ENCODE results near the gene MAP1LC3B. TPM values are rescaled to one million over a fixed set of nuclear protein-coding genes. Genes with fewer than 3 reads are reported as not detected.

Gene MAP1LC3B
- total RNA-seq, 1 experiment from 2014 or later: 74.7 TPM

DNA sequence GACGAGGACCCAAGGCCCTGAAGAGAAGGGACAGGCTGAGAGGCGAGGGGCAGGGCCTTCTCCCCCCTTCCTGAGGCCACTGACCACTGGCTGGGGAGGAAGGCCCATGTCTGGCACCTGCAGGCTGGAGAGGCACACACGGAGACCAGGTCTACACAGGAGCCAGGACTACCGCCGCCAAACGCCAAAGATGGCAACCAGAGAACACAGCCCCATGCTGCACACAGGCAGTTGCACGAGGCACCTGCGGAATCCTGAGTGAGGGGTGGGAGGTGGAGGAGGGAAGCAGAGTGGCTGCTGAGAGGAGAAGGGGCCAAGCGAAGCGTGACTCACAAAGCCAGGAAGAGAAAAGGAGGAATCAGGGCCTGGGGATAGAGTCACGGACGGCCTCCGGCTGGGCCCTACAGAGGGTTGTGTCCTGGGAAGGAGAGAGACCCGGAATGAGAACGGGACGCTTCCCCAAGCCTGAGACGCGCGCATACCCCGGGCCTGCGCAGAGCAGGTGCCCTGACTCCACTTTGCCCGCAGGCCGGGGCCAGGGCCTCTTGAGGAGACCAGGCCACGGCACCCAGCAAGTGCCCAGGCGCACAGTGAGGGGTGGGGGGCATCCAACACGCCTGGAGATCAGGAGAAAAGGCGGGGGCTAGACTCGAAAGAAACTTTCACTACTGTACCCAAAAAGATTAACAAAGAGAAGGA, 46.3 kb upstream of the MAP1LC3B start:
- Histone ChIP-seq H3K4me3 (ENCODE audit: low read depth, low read length, poor library complexity, severe bottlenecking) (no peak overlapping the region), H3K4me1 (ENCODE audit: insufficient read depth, low read length, poor library complexity, severe bottlenecking) (peaks cover 7% of the 10 kb centered on the region), H3K27ac (ENCODE audit: low read depth, low read length, poor library complexity, severe bottlenecking) (peak overlapping the region; percentile 59), H3K27me3 (replicated peaks; ENCODE audit: insufficient read depth, low read depth, low read length, poor library complexity) (no peaks in the 10 kb centered on the region), H3K36me3 (ENCODE audit: insufficient read depth, low read length, poor library complexity, severe bottlenecking) (peaks cover 4% of the 10 kb centered on the region), H3K9me3 (ENCODE audit: low read depth, low read length, poor library complexity, severe bottlenecking) (no peaks in the 10 kb centered on the region)
- intact Hi-C loops (cut with micrococcal nuclease; ENCODE audit: unreplicated experiment): no loop called here
- TF ChIP-seq CTCF (conservative IDR thresholded peaks at IDR 0.05; ENCODE audit: low read depth, low read length) (no peak), EZH2 (IDR thresholded peaks at IDR 0.05; ENCODE audit: borderline replicate concordance, low read depth, low read length, poor library complexity, severe bottlenecking) (no peak)
- BruUV-seq (replicated peaks): no TSS peak
- POLR2A ChIA-PET (ENCODE audit: low non-redundant PET): no interaction called here
- DNase-seq (ENCODE audit: low spot score): no peak
- CTCF ChIA-PET: no interaction called here

DNA sequence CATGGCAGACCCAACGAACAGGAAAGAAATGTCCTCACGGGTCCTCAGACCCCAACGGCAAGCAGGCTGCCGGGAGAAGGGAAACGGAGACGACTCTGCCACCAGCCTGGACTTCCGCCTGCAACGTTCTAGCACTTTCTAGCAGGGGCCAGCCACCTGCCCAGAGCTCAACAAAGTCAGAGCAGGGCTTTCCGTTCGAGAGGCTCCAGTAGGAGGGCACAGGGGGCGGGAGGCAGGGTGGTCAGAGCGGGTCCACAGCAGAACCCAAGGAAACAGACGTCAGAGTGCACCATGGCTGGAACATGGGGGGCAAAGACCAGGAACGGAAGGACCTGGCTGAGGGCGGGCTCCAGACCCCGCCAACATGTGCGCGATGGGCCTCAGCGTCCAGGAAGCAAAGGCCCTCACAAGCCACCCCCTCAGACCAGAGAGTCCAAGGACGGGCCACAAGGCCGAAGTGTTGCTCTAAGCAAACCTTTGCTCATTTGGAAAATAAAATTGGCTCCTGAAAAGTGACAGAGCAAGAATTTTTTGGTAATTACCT, 45.5 kb upstream of the MAP1LC3B start:
- no peak for DNase-seq (ENCODE audit: low spot score)
- H3K4me3 ChIP-seq (ENCODE audit: low read depth, low read length, poor library complexity, severe bottlenecking): no peak overlapping the region
- peaks cover 4% of the 10 kb centered on the region for H3K36me3 ChIP-seq (ENCODE audit: insufficient read depth, low read length, poor library complexity, severe bottlenecking)
- H3K27ac ChIP-seq (ENCODE audit: low read depth, low read length, poor library complexity, severe bottlenecking): no peak overlapping the region
- no peaks in the 10 kb centered on the region for H3K9me3 ChIP-seq (ENCODE audit: low read depth, low read length, poor library complexity, severe bottlenecking)
- ChIA-PET POLR2A (ENCODE audit: low non-redundant PET) (no interaction called here), CTCF (no interaction called here)
- H3K4me1 ChIP-seq (ENCODE audit: insufficient read depth, low read length, poor library complexity, severe bottlenecking): peaks cover 7% of the 10 kb centered on the region
- BruUV-seq (replicated peaks): no TSS peak
- no peaks in the 10 kb centered on the region for H3K27me3 ChIP-seq (replicated peaks; ENCODE audit: insufficient read depth, low read depth, low read length, poor library complexity)
- TF ChIP-seq CTCF (conservative IDR thresholded peaks at IDR 0.05; ENCODE audit: low read depth, low read length) (no peak), EZH2 (IDR thresholded peaks at IDR 0.05; ENCODE audit: borderline replicate concordance, low read depth, low read length, poor library complexity, severe bottlenecking) (no peak)
- intact Hi-C loops (cut with micrococcal nuclease; ENCODE audit: unreplicated experiment): no loop called here

DNA sequence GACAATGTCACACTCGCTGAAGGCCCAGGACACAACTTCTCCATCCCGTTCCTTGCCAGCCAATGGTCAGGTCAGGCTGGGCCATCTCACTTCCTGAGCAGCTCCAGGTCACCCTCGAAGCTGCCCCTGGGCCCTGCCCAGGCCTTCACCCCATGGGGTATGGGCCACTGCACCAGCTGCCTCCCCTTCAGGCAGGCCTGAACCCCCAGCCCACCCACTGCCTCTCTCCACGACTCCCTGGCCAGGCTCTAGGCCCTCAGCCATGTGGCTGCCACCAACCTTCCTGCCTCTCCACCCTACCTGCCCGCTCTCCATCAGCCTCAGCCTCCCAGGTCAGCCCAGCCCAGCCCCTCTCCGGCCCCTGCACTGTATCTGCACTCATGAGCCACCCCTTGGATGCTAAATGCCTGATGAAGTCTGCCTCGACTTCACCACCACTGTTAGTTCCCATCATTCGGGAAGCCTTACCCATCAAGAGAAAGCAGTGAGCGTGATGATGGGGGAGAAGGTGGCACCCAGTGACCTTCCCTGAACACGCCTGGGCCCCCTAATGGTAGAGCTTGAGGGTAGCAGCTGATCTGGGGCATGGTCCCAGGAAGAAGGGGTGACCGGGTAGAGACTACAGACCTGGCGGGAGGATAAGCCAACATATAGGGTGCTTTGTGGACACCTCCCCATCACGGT, 44.1 kb upstream of the MAP1LC3B start:
- ChIA-PET CTCF (no interaction called here), POLR2A (ENCODE audit: low non-redundant PET) (no interaction called here)
- intact Hi-C loops (cut with micrococcal nuclease; ENCODE audit: unreplicated experiment): no loop called here
- Histone ChIP-seq H3K4me3 (ENCODE audit: low read depth, low read length, poor library complexity, severe bottlenecking) (no peak overlapping the region), H3K4me1 (ENCODE audit: insufficient read depth, low read length, poor library complexity, severe bottlenecking) (peaks cover 7% of the 10 kb centered on the region), H3K36me3 (ENCODE audit: insufficient read depth, low read length, poor library complexity, severe bottlenecking) (peaks cover 4% of the 10 kb centered on the region), H3K27me3 (replicated peaks; ENCODE audit: insufficient read depth, low read depth, low read length, poor library complexity) (no peaks in the 10 kb centered on the region), H3K9me3 (ENCODE audit: low read depth, low read length, poor library complexity, severe bottlenecking) (no peaks in the 10 kb centered on the region), H3K27ac (ENCODE audit: low read depth, low read length, poor library complexity, severe bottlenecking) (no peak overlapping the region)
- BruUV-seq (replicated peaks): no TSS peak
- TF ChIP-seq CTCF (conservative IDR thresholded peaks at IDR 0.05; ENCODE audit: low read depth, low read length) (no peak), EZH2 (IDR thresholded peaks at IDR 0.05; ENCODE audit: borderline replicate concordance, low read depth, low read length, poor library complexity, severe bottlenecking) (no peak)
- DNase-seq (ENCODE audit: low spot score): no peak

All from A673 (cell line).